Neutrophil (primary cell): Measurements from ENCODE around the gene GAD1.

Experiments
- H3K27ac ChIP-seq: fragments of 200-600 bp; sonication (generic); 2 replicates; pipeline ENCODE4 v1.5.1; 2016; ENCODE audit warnings: mild to moderate bottlenecking, moderate library complexity
- H3K27me3 ChIP-seq: fragments of 200-600 bp; sonication (generic); 2 replicates; pipeline ENCODE4 v1.6.0; 2016; ENCODE audit warnings: mild to moderate bottlenecking
- H3K36me3 ChIP-seq: fragments of 200-600 bp; sonication (generic); 2 replicates; pipeline ENCODE4 v1.5.1; 2017
- H3K4me1 ChIP-seq, 2 experiments: fragments of 200-600 bp in 1 of 2; sonication (generic) in 1 of 2; 1 replicate in 1 of 2; 2 replicates in 1 of 2; pipeline versions ENCODE4 v1.5.1 to v1.6.1; 2013 to 2016; ENCODE audit warnings: low read depth in 1 of 2, low read length in 1 of 2, mild to moderate bottlenecking in 1 of 2, moderate library complexity in 1 of 2; ENCODE audit not compliant: control insufficient read depth in 1 of 2, insufficient read depth in 1 of 2
- H3K4me3 ChIP-seq, 2 experiments: fragments of 200-600 bp in 1 of 2; sonication (generic) in 1 of 2; 1 replicate in 1 of 2; 2 replicates in 1 of 2; pipeline ENCODE4 v1.5.1; 2013 to 2016; ENCODE audit warnings: low read depth in 1 of 2, low read length in 1 of 2, mild to moderate bottlenecking in 1 of 2, moderate library complexity in 1 of 2
- H3K9me3 ChIP-seq: fragments of 200-600 bp; sonication (generic); 2 replicates; pipeline ENCODE4 v1.5.1; 2016
- TF ChIP-seq, protein P1 (sequence below): fragments of 200-600 bp; sonication (generic); IDR thresholded peaks from 2 replicates; pipeline ENCODE4 v1.5.1; 2016; ENCODE audit warnings: antibody characterized with exemption

GAD1 gene

DNA sequence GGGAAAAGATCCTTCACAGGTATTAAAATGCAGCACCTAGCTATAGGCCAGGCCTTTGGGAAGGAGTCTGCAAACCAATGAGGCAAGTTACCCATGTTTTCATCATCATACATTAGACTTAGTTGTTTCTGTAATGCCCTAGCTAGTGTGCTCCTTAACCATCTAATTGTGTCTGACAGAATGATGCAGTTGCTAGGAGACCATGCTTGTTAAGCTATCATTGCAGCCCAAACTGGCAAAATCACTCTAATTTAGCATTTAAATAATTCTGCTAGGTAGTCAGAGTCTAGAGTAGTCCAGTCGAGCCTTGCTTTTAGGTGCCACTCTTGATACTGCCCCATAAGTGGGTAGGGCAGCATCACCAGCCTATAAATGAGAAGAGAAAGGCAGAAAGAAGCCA is 34.9 kb downstream of the GAD1 start:
- TF ChIP-seq, protein P1, sequence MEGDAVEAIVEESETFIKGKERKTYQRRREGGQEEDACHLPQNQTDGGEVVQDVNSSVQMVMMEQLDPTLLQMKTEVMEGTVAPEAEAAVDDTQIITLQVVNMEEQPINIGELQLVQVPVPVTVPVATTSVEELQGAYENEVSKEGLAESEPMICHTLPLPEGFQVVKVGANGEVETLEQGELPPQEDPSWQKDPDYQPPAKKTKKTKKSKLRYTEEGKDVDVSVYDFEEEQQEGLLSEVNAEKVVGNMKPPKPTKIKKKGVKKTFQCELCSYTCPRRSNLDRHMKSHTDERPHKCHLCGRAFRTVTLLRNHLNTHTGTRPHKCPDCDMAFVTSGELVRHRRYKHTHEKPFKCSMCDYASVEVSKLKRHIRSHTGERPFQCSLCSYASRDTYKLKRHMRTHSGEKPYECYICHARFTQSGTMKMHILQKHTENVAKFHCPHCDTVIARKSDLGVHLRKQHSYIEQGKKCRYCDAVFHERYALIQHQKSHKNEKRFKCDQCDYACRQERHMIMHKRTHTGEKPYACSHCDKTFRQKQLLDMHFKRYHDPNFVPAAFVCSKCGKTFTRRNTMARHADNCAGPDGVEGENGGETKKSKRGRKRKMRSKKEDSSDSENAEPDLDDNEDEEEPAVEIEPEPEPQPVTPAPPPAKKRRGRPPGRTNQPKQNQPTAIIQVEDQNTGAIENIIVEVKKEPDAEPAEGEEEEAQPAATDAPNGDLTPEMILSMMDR, result no peak
- no peaks in the 10 kb centered on the region for H3K36me3 ChIP-seq
- H3K4me3 ChIP-seq, result no peak overlapping the region
- no peaks in the 10 kb centered on the region for H3K9me3 ChIP-seq
- no peaks in the 10 kb centered on the region for H3K4me1 ChIP-seq
- no peak overlapping the region for H3K27ac ChIP-seq
- H3K27me3 ChIP-seq, result peaks cover 3% of the 10 kb centered on the region

DNA sequence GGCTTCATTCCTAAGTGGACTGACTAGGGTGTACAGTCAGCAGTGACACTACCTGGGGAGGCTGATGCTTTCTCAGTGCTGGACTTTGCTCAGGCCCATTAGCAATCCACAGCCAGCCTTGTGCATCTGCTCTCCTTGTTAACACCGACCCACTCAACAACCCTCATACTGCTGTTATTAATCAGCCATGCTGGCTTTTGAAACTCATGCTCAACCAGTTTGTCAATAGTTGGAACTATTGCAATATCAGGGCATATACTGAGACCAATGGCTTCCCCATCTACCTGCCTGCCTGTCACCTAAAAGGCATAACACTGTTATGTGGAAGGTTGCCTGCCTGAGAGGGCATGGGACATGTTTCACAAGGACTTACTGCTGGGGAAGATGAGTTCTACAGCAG is 39.4 kb downstream of the GAD1 start:
- Histone ChIP-seq H3K27me3 (peaks cover 3% of the 10 kb centered on the region), H3K27ac (no peak overlapping the region), H3K4me1 (no peaks in the 10 kb centered on the region), H3K9me3 (no peaks in the 10 kb centered on the region), H3K36me3 (no peaks in the 10 kb centered on the region), H3K4me3 (no peak overlapping the region)
- TF ChIP-seq, protein P1, result no peak

DNA sequence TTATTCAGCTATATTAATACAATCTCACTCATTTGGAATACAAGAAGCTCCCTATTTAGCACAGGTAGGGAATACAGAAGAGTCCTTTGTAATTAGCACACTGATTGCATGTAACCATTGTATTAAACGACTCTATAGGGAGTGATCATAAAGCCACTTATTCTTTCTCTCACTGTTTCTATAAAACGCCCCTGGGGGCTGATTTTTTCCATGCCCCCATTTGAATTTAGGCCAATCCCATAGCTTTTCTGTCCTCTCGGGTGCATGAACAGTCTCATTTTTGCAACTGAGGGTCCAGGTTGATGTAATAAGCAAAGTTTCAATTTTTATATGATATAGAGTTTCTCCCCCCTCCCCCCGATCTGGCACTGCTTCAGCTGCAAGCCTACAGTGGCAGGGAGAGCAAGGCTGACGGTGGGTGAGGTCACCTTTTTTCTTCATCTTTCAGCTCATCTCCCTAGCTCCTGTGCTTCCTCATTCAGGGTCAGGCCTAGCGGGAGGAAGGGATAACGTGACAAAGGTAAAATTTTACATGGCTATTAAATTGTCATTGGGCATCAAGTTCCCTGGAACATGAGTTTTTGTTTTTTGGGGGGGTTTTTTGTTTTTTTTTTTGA is 45.7 kb downstream of the GAD1 start:
- no peaks in the 10 kb centered on the region for H3K36me3 ChIP-seq
- H3K9me3 ChIP-seq, result no peaks in the 10 kb centered on the region
- no peaks in the 10 kb centered on the region for H3K4me1 ChIP-seq
- no peak overlapping the region for H3K27ac ChIP-seq
- H3K27me3 ChIP-seq, result no peaks in the 10 kb centered on the region
- no peak overlapping the region for H3K4me3 ChIP-seq
- TF ChIP-seq, protein P1, result no peak

DNA sequence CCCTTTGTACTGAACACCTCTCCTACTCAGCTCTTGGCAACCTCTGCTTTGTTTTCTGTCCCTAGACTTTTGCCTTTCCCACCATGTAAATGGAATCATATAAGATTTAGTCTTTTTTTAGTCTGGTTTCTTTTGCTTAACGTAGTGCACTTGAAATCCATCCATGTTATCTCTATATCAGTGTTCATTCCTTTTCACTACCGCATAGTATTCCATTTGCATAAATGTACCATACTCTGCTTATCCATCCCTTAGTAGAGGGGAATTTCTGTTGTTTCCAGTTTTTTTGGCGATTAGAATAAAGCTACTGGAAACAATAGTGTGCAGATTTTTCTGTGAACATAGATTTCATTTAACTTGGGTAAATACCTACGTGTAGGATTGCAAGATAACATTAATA is 46.4 kb downstream of the GAD1 start:
- Histone ChIP-seq H3K27me3 (no peaks in the 10 kb centered on the region), H3K27ac (no peak overlapping the region), H3K36me3 (no peaks in the 10 kb centered on the region), H3K4me3 (no peak overlapping the region), H3K9me3 (no peaks in the 10 kb centered on the region), H3K4me1 (no peaks in the 10 kb centered on the region)
- TF ChIP-seq, protein P1, result no peak

DNA sequence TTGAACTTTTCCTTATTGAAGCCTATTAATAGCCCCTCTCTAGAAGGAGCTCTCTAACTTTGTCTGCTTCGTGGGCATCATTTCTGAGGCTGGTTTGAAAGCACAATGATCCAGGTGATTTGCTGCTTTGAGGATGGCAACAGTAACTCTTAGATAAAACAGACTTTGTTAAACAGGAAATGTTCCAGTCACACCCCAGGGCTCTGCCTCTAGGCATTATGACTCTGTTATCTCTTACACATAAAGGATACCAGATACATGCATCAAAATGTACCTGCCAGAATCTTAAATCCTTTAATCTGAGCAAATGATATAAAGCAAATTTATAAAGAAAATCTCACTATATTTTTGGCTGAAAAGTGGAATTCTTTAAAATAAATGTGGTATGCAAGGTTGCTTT is 52.3 kb downstream of the GAD1 start:
- no peak overlapping the region for H3K27ac ChIP-seq
- TF ChIP-seq, protein P1, result no peak
- no peaks in the 10 kb centered on the region for H3K27me3 ChIP-seq
- H3K9me3 ChIP-seq, result no peaks in the 10 kb centered on the region
- no peaks in the 10 kb centered on the region for H3K36me3 ChIP-seq
- no peaks in the 10 kb centered on the region for H3K4me1 ChIP-seq
- H3K4me3 ChIP-seq, result no peak overlapping the region

DNA sequence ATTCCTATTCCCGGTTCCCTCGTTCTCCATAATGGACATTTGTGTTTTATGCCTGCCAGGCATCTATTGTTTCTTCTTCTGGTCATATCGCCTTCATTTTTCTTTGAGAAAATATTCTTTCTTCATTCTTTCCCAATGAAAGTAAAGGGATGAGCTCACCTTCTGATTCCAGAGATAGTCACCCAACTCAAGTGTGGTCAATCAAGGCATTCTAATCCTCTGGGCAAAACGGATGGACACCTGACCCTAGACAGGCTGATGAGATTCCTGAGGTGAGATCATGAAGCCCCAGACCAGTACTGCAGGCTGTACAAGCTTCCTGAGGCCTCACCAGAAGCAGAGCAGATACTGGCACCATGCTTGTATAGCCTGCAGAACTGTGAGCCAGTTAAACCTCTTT is 52.8 kb downstream of the GAD1 start:
- Histone ChIP-seq H3K36me3 (no peaks in the 10 kb centered on the region), H3K27me3 (no peaks in the 10 kb centered on the region), H3K9me3 (no peaks in the 10 kb centered on the region), H3K4me3 (no peak overlapping the region), H3K4me1 (no peaks in the 10 kb centered on the region), H3K27ac (no peak overlapping the region)
- TF ChIP-seq, protein P1, result no peak
